PFSK-1 (cell line): ENCODE results near the gene ENPP6.

Experiments
- FOXP2 ChIP-seq: optimal IDR thresholded peaks from 2 replicates; pipeline ENCODE3; 2011; ENCODE audit warnings: borderline replicate concordance, control low read depth, inconsistent platforms; ENCODE audit not compliant: insufficient read depth; ENCODE audit errors: extremely low read length, extremely low read depth
- POLR2AphosphoS5 ChIP-seq: IDR thresholded peaks from 2 replicates; pipeline ENCODE4 v1.6.1; 2012; ENCODE audit warnings: low read depth, mild to moderate bottlenecking, control low read depth, low read length, moderate library complexity
- REST ChIP-seq, 2 experiments: IDR thresholded peaks; 2 replicates each; pipeline versions ENCODE4 v1.6.1 to v1.8.0; 2011 to 2012; ENCODE audit warnings: low read depth in 2 of 2, low read length in 2 of 2, control low read depth in 1 of 2, inconsistent platforms in 1 of 2, mild to moderate bottlenecking in 1 of 2, moderate library complexity in 1 of 2; ENCODE audit not compliant: insufficient read depth in 1 of 2
- SIN3A ChIP-seq: IDR thresholded peaks from 2 replicates; pipeline ENCODE4 v1.6.1; 2012; ENCODE audit warnings: mild to moderate bottlenecking, low read length, moderate library complexity, borderline replicate concordance; ENCODE audit not compliant: insufficient read depth
- TAF1 ChIP-seq: IDR thresholded peaks from 2 replicates; pipeline ENCODE4 v1.6.1; 2012; ENCODE audit warnings: low read length, control low read depth, borderline replicate concordance; ENCODE audit not compliant: insufficient read depth

ENPP6 gene

GRCh38 chr4:184059099-184059498 lies 158.6 kb downstream of the ENPP6 start:
- TF ChIP-seq REST (IDR thresholded peaks at IDR 0.05; ENCODE audit: insufficient read depth in 1 of 2, low read depth in 2 of 2, low read length in 2 of 2) (no peak), POLR2AphosphoS5 (no peak), SIN3A (no peak), TAF1 (no peak), FOXP2 (no peak)

GRCh38 chr4:184058026-184058425 lies 159.6 kb downstream of the ENPP6 start:
- TF ChIP-seq REST (IDR thresholded peaks at IDR 0.05; ENCODE audit: insufficient read depth in 1 of 2, low read depth in 2 of 2, low read length in 2 of 2): no peak
- no peak for TF ChIP-seq TAF1
- TF ChIP-seq SIN3A: no peak
- TF ChIP-seq POLR2AphosphoS5: no peak

GRCh38 chr4:184056877-184057276 lies 160.8 kb downstream of the ENPP6 start:
- TF ChIP-seq POLR2AphosphoS5 (no peak), SIN3A (no peak), TAF1 (no peak), FOXP2 (no peak), REST (IDR thresholded peaks at IDR 0.05; ENCODE audit: insufficient read depth in 1 of 2, low read depth in 2 of 2, low read length in 2 of 2) (no peak)

- TF ChIP-seq POLR2AphosphoS5 (no peak), TAF1 (no peak), REST (IDR thresholded peaks at IDR 0.05; ENCODE audit: insufficient read depth in 1 of 2, low read depth in 2 of 2, low read length in 2 of 2) (no peak), FOXP2 (no peak), SIN3A (no peak)
These were observed 164.2 kb downstream of the ENPP6 start for GRCh38 chr4:184053434-184053833.

DNA sequence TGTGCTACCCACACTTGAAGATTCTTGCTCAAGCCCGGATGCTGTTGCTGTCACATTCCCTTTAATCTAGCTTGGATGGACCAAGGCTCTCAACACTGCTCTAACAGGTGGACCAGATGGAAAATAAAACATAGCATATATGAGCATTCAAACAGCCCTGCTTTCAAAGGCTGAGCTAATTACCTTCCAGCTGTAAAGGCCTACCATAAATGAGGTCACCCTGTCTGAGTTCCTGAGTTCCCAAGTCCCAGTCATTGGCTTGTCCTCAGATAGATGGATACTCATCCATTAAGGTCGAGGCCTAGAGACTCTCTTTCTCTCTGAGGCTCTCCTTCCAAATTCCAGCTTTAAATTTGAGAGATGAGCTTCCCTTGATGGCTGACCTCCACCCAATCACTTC lies 165.1 kb downstream of the ENPP6 start:
- no peak for TF ChIP-seq FOXP2
- no peak for TF ChIP-seq REST (IDR thresholded peaks at IDR 0.05; ENCODE audit: insufficient read depth in 1 of 2, low read depth in 2 of 2, low read length in 2 of 2)
- TF ChIP-seq TAF1: no peak
- TF ChIP-seq POLR2AphosphoS5: no peak
- no peak for TF ChIP-seq SIN3A
